K562 (cell line): ENCODE results near the gene SP6. TPM values are rescaled to one million over a fixed set of nuclear protein-coding genes. Genes with fewer than 3 reads are reported as not detected.

Experiments
- ATAC-seq: fragments of 200-7000 bp; cut with Tn5 transposase; 3 replicates; pipeline ENCODE4 v1.9.1; 2020; ENCODE audit warnings: moderate library complexity
- BruUV-seq: library from RNA; stranded (reverse); fragments of 400-500 nt; replicated peaks from 2 replicates; lab custom pipeline; 2021; lab: Mats Ljungman, UMichigan
- CTCF ChIA-PET: fragments of 300-600 bp; formaldehyde crosslinking; extraction: SDS; loops from one replicate; lab custom pipeline; 2021; ENCODE audit warnings: low intra/inter-chr PET ratio; lab: Yijun Ruan, JAX
- POLR2A ChIA-PET: fragments of 300-600, 350-650 bp; sonication (Branson Sonifier 250); formaldehyde crosslinking; extraction: SDS; loops from one replicate; lab custom pipeline; 2021; ENCODE audit warnings: antibody characterized with exemption, inconsistent platforms; lab: Yijun Ruan, JAX
- DNase-seq, 4 experiments: peaks; one replicate each; pipeline versions ENCODE4 v3.0.0 to v3.0.0-alpha.2; 2011 to 2018; ENCODE audit warnings: low spot score in 3 of 4, mixed read lengths in 3 of 4; ENCODE audit errors: extremely low read depth in 1 of 4
- FAIRE-seq: peaks from 2 replicates; lab custom pipeline; 2011; peaks lifted over from hg19 to GRCh38; lab: Jason Lieb, UNC
- H2AFZ ChIP-seq: 2 replicates; pipeline ENCODE4 v1.6.0; 2011; ENCODE audit warnings: low read depth, low read length, control low read depth, inconsistent platforms
- H3K27ac ChIP-seq: fragments of 200-600 bp; 3 replicates; pipeline ENCODE4 v1.8.0; 2011; ENCODE audit warnings: low read depth, mild to moderate bottlenecking, control low read depth, inconsistent platforms, low read length, moderate library complexity, mixed read lengths; ENCODE audit errors: extremely low read depth
- H3K27me3 ChIP-seq, 2 experiments: fragments of 300-600 bp in 1 of 2; 2 replicates in 1 of 2; 3 replicates in 1 of 2; pipeline versions ENCODE4 v1.6.0 to v1.8.0; 2011; ENCODE audit warnings: inconsistent platforms in 2 of 2, low read length in 2 of 2, mild to moderate bottlenecking in 1 of 2, mixed read lengths in 1 of 2, moderate library complexity in 1 of 2; ENCODE audit not compliant: control insufficient read depth in 2 of 2, insufficient read depth in 2 of 2
- H3K36me3 ChIP-seq: fragments of 300-600 bp; 3 replicates; pipeline ENCODE4 v1.8.0; 2011; ENCODE audit warnings: mild to moderate bottlenecking, low read length, inconsistent platforms; ENCODE audit not compliant: control insufficient read depth, insufficient read depth
- H3K4me1 ChIP-seq, 2 experiments: fragments of 200-600 bp in 1 of 2; replicated peaks in 1 of 2; 2 replicates in 1 of 2; 3 replicates in 1 of 2; pipeline versions ENCODE4 v1.5.1 to v1.8.0; 2011; ENCODE audit warnings: inconsistent platforms in 2 of 2, low read length in 2 of 2, mild to moderate bottlenecking in 1 of 2, mixed read lengths in 1 of 2, moderate library complexity in 1 of 2; ENCODE audit not compliant: control insufficient read depth in 2 of 2, insufficient read depth in 2 of 2
- H3K4me2 ChIP-seq: 2 replicates; pipeline ENCODE4 v1.6.1; 2011; ENCODE audit warnings: low read length, control low read depth, inconsistent platforms, mixed read lengths; ENCODE audit not compliant: insufficient read depth
- H3K4me3 ChIP-seq: fragments of 200-600 bp; sonication (generic), shearing (Covaris generic); 2 replicates; pipeline ENCODE4 v1.5.1; 2016; ENCODE audit warnings: control low read depth, inconsistent platforms
- H3K79me2 ChIP-seq: fragments of 200-600 bp; 3 replicates; pipeline ENCODE4 v1.8.0; 2011; ENCODE audit warnings: low read length, inconsistent platforms; ENCODE audit not compliant: control insufficient read depth, insufficient read depth
- H3K9ac ChIP-seq, 2 experiments: 2 replicates each; pipeline versions ENCODE4 v1.6.0 to v1.6.1; 2011; ENCODE audit warnings: low read depth in 2 of 2, low read length in 2 of 2, control low read depth in 1 of 2, inconsistent platforms in 1 of 2, mild to moderate bottlenecking in 1 of 2, mixed read lengths in 1 of 2; ENCODE audit not compliant: insufficient read depth in 1 of 2
- H3K9me1 ChIP-seq: one replicate; pipeline ENCODE4 v1.6.0; 2011; ENCODE audit warnings: inconsistent platforms, mild to moderate bottlenecking, low read length, moderate library complexity; ENCODE audit not compliant: control insufficient read depth, insufficient read depth
- H3K9me3 ChIP-seq: replicated peaks from 2 replicates; pipeline ENCODE4 v1.5.1; 2011; ENCODE audit warnings: low read depth, low read length, inconsistent platforms; ENCODE audit not compliant: control insufficient read depth, insufficient read depth
- H4K20me1 ChIP-seq: replicated peaks from 2 replicates; pipeline ENCODE4 v1.6.1; 2011; ENCODE audit warnings: low read length, inconsistent platforms, mixed read lengths; ENCODE audit not compliant: control insufficient read depth, insufficient read depth
- GATA2 ChIP-seq: sonication (generic); formaldehyde crosslinking; IDR thresholded peaks from 2 replicates; pipeline ENCODE4 v1.4.0; 2020; ENCODE audit warnings: mild to moderate bottlenecking, missing genetic modification reagents
- MCM3 ChIP-seq: fragments of 450-650 bp; IDR thresholded peaks from 2 replicates; pipeline ENCODE4 v1.6.1; 2016
- MEF2D ChIP-seq: conservative IDR thresholded peaks from 2 replicates; pipeline ENCODE4 v1.6.1; 2016; ENCODE audit warnings: low read depth, missing genetic modification characterization, missing compliant biosample characterization
- RBM25 ChIP-seq: fragments of 200-400 bp; formaldehyde crosslinking; IDR thresholded peaks from 2 replicates; pipeline ENCODE4 v1.6.1; 2018; ENCODE audit warnings: low read length, low read depth, moderate library complexity; ENCODE audit not compliant: severe bottlenecking
- SAFB ChIP-seq: fragments of 200-400 bp; formaldehyde crosslinking; IDR thresholded peaks from 2 replicates; pipeline ENCODE4 v1.6.1; 2017; ENCODE audit warnings: low read depth, low read length, borderline replicate concordance
- SMARCA4 ChIP-seq: fragments of 450-650 bp; IDR thresholded peaks from 2 replicates; pipeline ENCODE4 v1.6.1; 2016
- SRSF1 ChIP-seq: fragments of 200-400 bp; formaldehyde crosslinking; IDR thresholded peaks from 2 replicates; pipeline ENCODE4 v1.6.1; 2017; ENCODE audit warnings: mild to moderate bottlenecking, low read depth, low read length, moderate library complexity
- STAT5B ChIP-seq: fragments of 250-450 bp; sonication (Bioruptor Pico); IDR thresholded peaks from 2 replicates; pipeline ENCODE4 v1.8.0; 2021; ENCODE audit warnings: mild to moderate bottlenecking, inconsistent platforms
- TCF3 ChIP-seq: sonication (generic); formaldehyde crosslinking; IDR thresholded peaks from 2 replicates; pipeline ENCODE4 v1.4.0; 2020; ENCODE audit warnings: mild to moderate bottlenecking, missing genetic modification reagents
- YBX1 ChIP-seq: fragments of 450-650 bp; IDR thresholded peaks from 2 replicates; pipeline ENCODE4 v1.7.1; 2016; ENCODE audit warnings: mild to moderate bottlenecking
- ZKSCAN1 ChIP-seq: fragments of 150-350 bp; IDR thresholded peaks from 2 replicates; pipeline ENCODE4 v1.6.1; 2016; ENCODE audit warnings: low read depth, low read length
- ZKSCAN8 ChIP-seq: fragments of 200-800 bp; sonication (Bioruptor generic); IDR thresholded peaks from 2 replicates; pipeline ENCODE4 v1.6.1; 2016; ENCODE audit warnings: missing genetic modification characterization, missing compliant biosample characterization
- in situ Hi-C: fragments of 300-500 bp; cut with MboI; formaldehyde crosslinking; loops from 4 replicates; pipeline ENCODE4 v1.15.0; 2018; ENCODE audit warnings: inconsistent platforms, mixed read lengths
- intact Hi-C: fragments of 100-400 bp; cut with micrococcal nuclease; formaldehyde crosslinking; loops from 2 replicates; pipeline ENCODE4 v1.14.2; 2022
- polyA plus RNA-seq, 8 experiments: library from polyadenylated mRNA; depleted of rRNA in 4 of 8; stranded (reverse) in 5 of 8; unstranded in 3 of 8; fragments of >200 nt; fragmentation: Nextera tagmentation in 2 of 8; fragmentation: Illumina TruSeq in 1 of 8; extraction: Ambion mirVana in 2 of 8; extraction: Trizol in 1 of 8; gene quantifications; 2 replicates each; pipeline versions ENCODE4 v1.2.1 to v1.2.3, GENCODE V29; 2011 to 2014; ENCODE audit warnings: inconsistent platforms in 1 of 8, missing spikeins in 1 of 8
- total RNA-seq, 7 experiments: library from RNA; depleted of rRNA in 6 of 7; stranded (reverse); fragments of >200 nt in 6 of 7; fragmentation: Illumina TruSeq in 2 of 7; extraction: Trizol in 2 of 7; gene quantifications; 2 replicates each; pipeline versions ENCODE4 v1.2.1 to v1.2.3, GENCODE V29; 2011 to 2021; ENCODE audit warnings: low replicate concordance in 1 of 7
- TF ChIP-seq, protein P1 (sequence below): fragments of 450-650 bp; IDR thresholded peaks from 2 replicates; pipeline ENCODE4 v1.6.1; 2018; ENCODE audit not compliant: partially characterized antibody
- TF ChIP-seq, protein P2 (sequence below): fragments of 250-450 bp; sonication (Bioruptor Pico); IDR thresholded peaks from 2 replicates; pipeline ENCODE4 v1.5.0; 2021; ENCODE audit warnings: mild to moderate bottlenecking, borderline replicate concordance
- TF ChIP-seq, protein P3 (sequence below): sonication (generic); formaldehyde crosslinking; IDR thresholded peaks from 2 replicates; pipeline ENCODE4 v1.8.1; 2022; ENCODE audit warnings: missing genetic modification reagents
- TF ChIP-seq, protein P4 (sequence below): fragments of 250-450 bp; sonication (Bioruptor Pico); IDR thresholded peaks from 2 replicates; pipeline ENCODE4 v1.5.0; 2021

The SP6 gene
- total and polyA plus RNA-seq, 9 of the 15 experiments (the other 6 are each of a cell fraction or from before 2014, with no cell fraction given): 0.11 to 7.9 (median 2.2) TPM

DNA sequence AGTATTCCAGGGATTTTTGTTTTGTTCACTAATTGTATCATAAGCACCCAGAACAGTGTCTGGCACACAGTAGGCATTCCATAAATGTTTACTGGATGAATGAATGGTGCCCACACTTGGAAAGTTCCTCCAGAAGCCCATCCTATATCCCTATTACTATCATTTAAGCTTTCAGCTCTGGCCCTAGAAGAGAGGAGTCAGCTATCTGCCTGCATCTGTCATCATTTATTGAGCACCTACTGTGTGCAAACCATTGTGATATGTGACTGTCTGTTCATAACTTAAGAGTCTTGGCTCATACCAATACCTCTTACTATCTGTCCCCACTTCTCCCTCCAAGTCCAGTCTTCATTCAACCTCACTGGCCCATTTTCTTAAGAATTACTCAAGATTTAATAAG is 20.1 kb upstream of the SP6 start:
- Histone ChIP-seq H3K36me3 (no peaks in the 10 kb centered on the region), H3K9me1 (no peaks in the 10 kb centered on the region), H3K4me3 (no peak overlapping the region), H3K79me2 (no peaks in the 10 kb centered on the region), H3K27ac (no peak overlapping the region), H2AFZ (no peak overlapping the region), H3K9ac (no peak overlapping the region), H3K4me2 (no peak overlapping the region), H3K27me3 (no peaks in the 10 kb centered on the region), H3K9me3 (no peaks in the 10 kb centered on the region), H3K4me1 (peaks cover 57 to 62% of the 10 kb centered on the region in 2 experiments), H4K20me1 (no peaks in the 10 kb centered on the region)
- no TSS peak for BruUV-seq
- in situ Hi-C loops: no loop called here
- intact Hi-C loops: no loop called here
- ChIA-PET POLR2A (interaction anchor here (0.5 to 1.5 kb wide), 4 partner anchors 16 to 35 kb away, joined by 3 to 11 read pairs (median 3); partner anchors contain the start of gene SP2), CTCF (no interaction called here)
- ATAC-seq (no peak), DNase-seq (no peak), FAIRE-seq (no peak)
- TF ChIP-seq SMARCA4 (no peak), SAFB (no peak), MEF2D (tag) (no peak), SRSF1 (no peak), RBM25 (peak; percentile 6), GATA2 (CRISPR knock-in tag) (no peak), TCF3 (CRISPR knock-in tag) (no peak), MCM3 (no peak), YBX1 (no peak), ZKSCAN1 (peak; percentile 86), ZKSCAN8 (CRISPR knock-in tag) (peak; percentile 92), STAT5B (CRISPR knock-in tag) (no peak)
- TF ChIP-seq, protein P1, sequence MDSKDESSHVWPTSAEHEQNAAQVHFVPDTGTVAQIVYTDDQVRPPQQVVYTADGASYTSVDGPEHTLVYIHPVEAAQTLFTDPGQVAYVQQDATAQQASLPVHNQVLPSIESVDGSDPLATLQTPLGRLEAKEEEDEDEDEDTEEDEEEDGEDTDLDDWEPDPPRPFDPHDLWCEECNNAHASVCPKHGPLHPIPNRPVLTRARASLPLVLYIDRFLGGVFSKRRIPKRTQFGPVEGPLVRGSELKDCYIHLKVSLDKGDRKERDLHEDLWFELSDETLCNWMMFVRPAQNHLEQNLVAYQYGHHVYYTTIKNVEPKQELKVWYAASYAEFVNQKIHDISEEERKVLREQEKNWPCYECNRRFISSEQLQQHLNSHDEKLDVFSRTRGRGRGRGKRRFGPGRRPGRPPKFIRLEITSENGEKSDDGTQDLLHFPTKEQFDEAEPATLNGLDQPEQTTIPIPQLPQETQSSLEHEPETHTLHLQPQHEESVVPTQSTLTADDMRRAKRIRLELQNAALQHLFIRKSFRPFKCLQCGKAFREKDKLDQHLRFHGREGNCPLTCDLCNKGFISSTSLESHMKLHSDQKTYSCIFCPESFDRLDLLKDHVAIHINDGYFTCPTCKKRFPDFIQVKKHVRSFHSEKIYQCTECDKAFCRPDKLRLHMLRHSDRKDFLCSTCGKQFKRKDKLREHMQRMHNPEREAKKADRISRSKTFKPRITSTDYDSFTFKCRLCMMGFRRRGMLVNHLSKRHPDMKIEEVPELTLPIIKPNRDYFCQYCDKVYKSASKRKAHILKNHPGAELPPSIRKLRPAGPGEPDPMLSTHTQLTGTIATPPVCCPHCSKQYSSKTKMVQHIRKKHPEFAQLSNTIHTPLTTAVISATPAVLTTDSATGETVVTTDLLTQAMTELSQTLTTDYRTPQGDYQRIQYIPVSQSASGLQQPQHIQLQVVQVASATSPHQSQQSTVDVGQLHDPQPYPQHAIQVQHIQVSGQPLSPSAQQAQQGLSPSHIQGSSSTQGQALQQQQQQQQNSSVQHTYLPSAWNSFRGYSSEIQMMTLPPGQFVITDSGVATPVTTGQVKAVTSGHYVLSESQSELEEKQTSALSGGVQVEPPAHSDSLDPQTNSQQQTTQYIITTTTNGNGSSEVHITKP: no peak
- TF ChIP-seq, protein P2, sequence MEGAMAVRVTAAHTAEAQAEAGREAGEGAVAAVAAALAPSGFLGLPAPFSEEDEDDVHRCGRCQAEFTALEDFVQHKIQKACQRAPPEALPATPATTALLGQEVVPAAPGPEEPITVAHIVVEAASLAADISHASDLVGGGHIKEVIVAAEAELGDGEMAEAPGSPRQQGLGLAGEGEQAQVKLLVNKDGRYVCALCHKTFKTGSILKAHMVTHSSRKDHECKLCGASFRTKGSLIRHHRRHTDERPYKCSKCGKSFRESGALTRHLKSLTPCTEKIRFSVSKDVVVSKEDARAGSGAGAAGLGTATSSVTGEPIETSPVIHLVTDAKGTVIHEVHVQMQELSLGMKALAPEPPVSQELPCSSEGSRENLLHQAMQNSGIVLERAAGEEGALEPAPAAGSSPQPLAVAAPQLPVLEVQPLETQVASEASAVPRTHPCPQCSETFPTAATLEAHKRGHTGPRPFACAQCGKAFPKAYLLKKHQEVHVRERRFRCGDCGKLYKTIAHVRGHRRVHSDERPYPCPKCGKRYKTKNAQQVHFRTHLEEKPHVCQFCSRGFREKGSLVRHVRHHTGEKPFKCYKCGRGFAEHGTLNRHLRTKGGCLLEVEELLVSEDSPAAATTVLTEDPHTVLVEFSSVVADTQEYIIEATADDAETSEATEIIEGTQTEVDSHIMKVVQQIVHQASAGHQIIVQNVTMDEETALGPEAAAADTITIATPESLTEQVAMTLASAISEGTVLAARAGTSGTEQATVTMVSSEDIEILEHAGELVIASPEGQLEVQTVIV (CRISPR knock-in tag): no peak
- TF ChIP-seq, protein P3, sequence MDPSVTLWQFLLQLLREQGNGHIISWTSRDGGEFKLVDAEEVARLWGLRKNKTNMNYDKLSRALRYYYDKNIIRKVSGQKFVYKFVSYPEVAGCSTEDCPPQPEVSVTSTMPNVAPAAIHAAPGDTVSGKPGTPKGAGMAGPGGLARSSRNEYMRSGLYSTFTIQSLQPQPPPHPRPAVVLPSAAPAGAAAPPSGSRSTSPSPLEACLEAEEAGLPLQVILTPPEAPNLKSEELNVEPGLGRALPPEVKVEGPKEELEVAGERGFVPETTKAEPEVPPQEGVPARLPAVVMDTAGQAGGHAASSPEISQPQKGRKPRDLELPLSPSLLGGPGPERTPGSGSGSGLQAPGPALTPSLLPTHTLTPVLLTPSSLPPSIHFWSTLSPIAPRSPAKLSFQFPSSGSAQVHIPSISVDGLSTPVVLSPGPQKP (CRISPR knock-in tag): no peak
- TF ChIP-seq, protein P4, sequence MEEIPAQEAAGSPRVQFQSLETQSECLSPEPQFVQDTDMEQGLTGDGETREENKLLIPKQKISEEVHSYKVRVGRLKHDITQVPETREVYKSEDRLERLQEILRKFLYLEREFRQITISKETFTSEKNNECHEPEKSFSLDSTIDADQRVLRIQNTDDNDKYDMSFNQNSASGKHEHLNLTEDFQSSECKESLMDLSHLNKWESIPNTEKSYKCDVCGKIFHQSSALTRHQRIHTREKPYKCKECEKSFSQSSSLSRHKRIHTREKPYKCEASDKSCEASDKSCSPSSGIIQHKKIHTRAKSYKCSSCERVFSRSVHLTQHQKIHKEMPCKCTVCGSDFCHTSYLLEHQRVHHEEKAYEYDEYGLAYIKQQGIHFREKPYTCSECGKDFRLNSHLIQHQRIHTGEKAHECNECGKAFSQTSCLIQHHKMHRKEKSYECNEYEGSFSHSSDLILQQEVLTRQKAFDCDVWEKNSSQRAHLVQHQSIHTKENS (CRISPR knock-in tag): no peak
